GM12878 (cell line): ENCODE data around the gene GPR176. TPM values are rescaled to one million over a fixed set of nuclear protein-coding genes. Genes with fewer than 3 reads are reported as not detected.

Experiments
- ATAC-seq: fragments of 200-7000 bp; cut with Tn5 transposase; 3 replicates; pipeline ENCODE4 v1.9.1; 2020; ENCODE audit warnings: mild to moderate bottlenecking, moderate library complexity
- BruUV-seq: library from RNA; stranded (reverse); fragments of 400-500 nt; replicated peaks from 2 replicates; lab custom pipeline; 2021; lab: Mats Ljungman, UMichigan
- CTCF ChIA-PET: fragments of 300-600 bp; sonication (Branson Sonifier 250); formaldehyde crosslinking; extraction: SDS; loops from one replicate; lab custom pipeline; 2021; ENCODE audit warnings: inconsistent platforms; lab: Yijun Ruan, JAX
- POLR2A ChIA-PET: fragments of 350-600 bp; formaldehyde crosslinking; extraction: SDS; loops from one replicate; lab custom pipeline; 2021; ENCODE audit warnings: inconsistent platforms; lab: Charles Lee
- RAD21 ChIA-PET: fragments of 300-600 bp; sonication (Branson Sonifier 250); formaldehyde crosslinking; loops from one replicate; lab custom pipeline; 2023; ENCODE audit warnings: antibody characterized with exemption; ENCODE audit not compliant: unreplicated experiment; lab: Charles Lee
- SMC1A ChIA-PET: fragments of 300-600 bp; sonication (Branson Sonifier 250); formaldehyde crosslinking; loops from one replicate; lab custom pipeline; 2023; ENCODE audit not compliant: unreplicated experiment, uncharacterized antibody; lab: Charles Lee
- DNase-seq: peaks from one replicate; pipeline ENCODE4 v3.0.0-alpha.2; 2011; ENCODE audit warnings: low read depth, low spot score
- FAIRE-seq: peaks from 3 replicates; lab custom pipeline; 2011; peaks lifted over from hg19 to GRCh38; lab: Jason Lieb, UNC
- H2AFZ ChIP-seq: 2 replicates; pipeline ENCODE4 v1.6.0; 2011; ENCODE audit warnings: low read depth, low read length, control low read depth; ENCODE audit not compliant: control insufficient read depth
- H3K27ac ChIP-seq: 2 replicates; pipeline ENCODE4 v1.5.1; 2011; ENCODE audit warnings: control low read depth; ENCODE audit not compliant: control insufficient read depth, insufficient read depth
- H3K27me3 ChIP-seq, 2 experiments: replicated peaks in 1 of 2; 2 replicates each; pipeline versions ENCODE4 v1.6.0 to v1.6.1; 2011; ENCODE audit warnings: low read length in 1 of 2; ENCODE audit not compliant: control insufficient read depth in 2 of 2, insufficient read depth in 2 of 2
- H3K36me3 ChIP-seq, 2 experiments: 2 replicates each; pipeline ENCODE4 v1.5.1; 2011; ENCODE audit warnings: low read length in 1 of 2; ENCODE audit not compliant: control insufficient read depth in 2 of 2, insufficient read depth in 2 of 2
- H3K4me1 ChIP-seq: 2 replicates; pipeline ENCODE4 v1.6.1; 2011; ENCODE audit warnings: mild to moderate bottlenecking, low read length, moderate library complexity, mixed read lengths; ENCODE audit not compliant: control insufficient read depth, insufficient read depth
- H3K4me2 ChIP-seq: 2 replicates; pipeline ENCODE4 v1.6.0; 2011; ENCODE audit warnings: control low read depth; ENCODE audit not compliant: control insufficient read depth, insufficient read depth
- H3K4me3 ChIP-seq: fragments of 200-600 bp; sonication (generic); 2 replicates; pipeline ENCODE4 v1.5.1; 2016
- H3K79me2 ChIP-seq: 2 replicates; pipeline ENCODE4 v1.6.0; 2011; ENCODE audit warnings: low read length; ENCODE audit not compliant: control insufficient read depth, insufficient read depth
- H3K9ac ChIP-seq: 2 replicates; pipeline ENCODE4 v1.8.0; 2011; ENCODE audit warnings: low read length, control low read depth, mixed read lengths; ENCODE audit not compliant: control insufficient read depth, insufficient read depth
- H3K9me3 ChIP-seq: replicated peaks from 3 replicates; pipeline ENCODE4 v1.5.1; 2011; ENCODE audit warnings: mild to moderate bottlenecking, low read length; ENCODE audit not compliant: control insufficient read depth, insufficient read depth
- H4K20me1 ChIP-seq: 2 replicates; pipeline ENCODE4 v1.6.0; 2011; ENCODE audit not compliant: control insufficient read depth, insufficient read depth
- BCL11A ChIP-seq: IDR thresholded peaks from 2 replicates; pipeline ENCODE4 v1.6.1; 2011; ENCODE audit warnings: low read depth, low read length
- CREM ChIP-seq: IDR thresholded peaks from 2 replicates; pipeline ENCODE4 v1.6.1; 2014; ENCODE audit warnings: antibody characterized with exemption, low read depth
- ELK1 ChIP-seq: IDR thresholded peaks from 2 replicates; pipeline ENCODE4 v1.6.1; 2012; ENCODE audit warnings: low read depth, low read length, improper control_type of control experiment
- GABPA ChIP-seq: IDR thresholded peaks from 2 replicates; pipeline ENCODE4 v1.6.1; 2014; ENCODE audit warnings: antibody characterized with exemption, low read depth, mild to moderate bottlenecking, inconsistent platforms
- MAX ChIP-seq: IDR thresholded peaks from 2 replicates; pipeline ENCODE4 v1.6.1; 2012; ENCODE audit warnings: low read depth, low read length, improper control_type of control experiment
- MLLT1 ChIP-seq: fragments of 450-650 bp; IDR thresholded peaks from 2 replicates; pipeline ENCODE4 v1.6.1; 2016; ENCODE audit warnings: mild to moderate bottlenecking
- NFIC ChIP-seq: IDR thresholded peaks from 2 replicates; pipeline ENCODE4 v1.6.1; 2012; ENCODE audit warnings: low read depth, mild to moderate bottlenecking, inconsistent platforms, low read length, moderate library complexity
- RAD51 ChIP-seq: fragments of 450-650 bp; IDR thresholded peaks from 2 replicates; pipeline ENCODE4 v1.6.1; 2016; ENCODE audit warnings: moderate library complexity, mild to moderate bottlenecking, inconsistent platforms
- RELA ChIP-seq: fragments of 450-650 bp; IDR thresholded peaks from 2 replicates; pipeline ENCODE4 v1.8.0; 2014; ENCODE audit warnings: borderline replicate concordance; ENCODE audit not compliant: partially characterized antibody
- SIX5 ChIP-seq: IDR thresholded peaks from 2 replicates; pipeline ENCODE4 v1.6.1; 2011; ENCODE audit warnings: mild to moderate bottlenecking, low read depth, low read length, moderate library complexity; ENCODE audit not compliant: severe bottlenecking
- SPI1 ChIP-seq: IDR thresholded peaks from 2 replicates; pipeline ENCODE4 v1.6.1; 2011; ENCODE audit warnings: low read depth, mild to moderate bottlenecking, low read length, moderate library complexity, borderline replicate concordance; ENCODE audit not compliant: insufficient read depth
- SREBF1 ChIP-seq: IDR thresholded peaks from 2 replicates; pipeline ENCODE4 v1.6.1; 2012; ENCODE audit warnings: mild to moderate bottlenecking, low read length
- WRNIP1 ChIP-seq: IDR thresholded peaks from 2 replicates; pipeline ENCODE4 v1.6.1; 2011; ENCODE audit warnings: low read depth, low read length, improper control_type of control experiment, borderline replicate concordance
- WGBS: methylation state at CpG from one replicate; pipeline ENCODE4 v1.1.6; 2016; ENCODE audit warnings: low lambda C conversion rate; ENCODE audit not compliant: insufficient replicate concordance, insufficient coverage; ENCODE audit errors: missing lambda C conversion rate; 5-methylcytosine and 5-hydroxymethylcytosine counted together
- in situ Hi-C: fragments of 300-500 bp; cut with MboI; formaldehyde crosslinking; loops from 9 replicates; pipeline ENCODE4 v1.14.3; 2018; ENCODE audit warnings: mixed read lengths
- intact Hi-C: fragments of 100-400 bp; cut with micrococcal nuclease; formaldehyde crosslinking; loops from one replicate; pipeline ENCODE4 v1.14.2; 2022; ENCODE audit not compliant: unreplicated experiment
- polyA plus RNA-seq, 11 experiments: library from polyadenylated mRNA; depleted of rRNA in 4 of 11; unstranded in 6 of 11; stranded (reverse) in 5 of 11; fragments of >200 nt; fragmentation: Nextera tagmentation in 4 of 11; fragmentation: Illumina TruSeq in 1 of 11; extraction: Ambion mirVana in 4 of 11; extraction: Trizol in 1 of 11; gene quantifications; 1 replicate in 1 of 11; 2 replicates in 10 of 11; pipeline versions ENCODE4 v1.2.1 to v1.2.3, GENCODE V29; 2011 to 2016; ENCODE audit warnings: inconsistent platforms in 2 of 11, missing spikeins in 2 of 11, low read depth in 1 of 11
- total RNA-seq, 4 experiments: library from RNA; depleted of rRNA in 3 of 4; stranded (reverse); fragments of >200 nt in 3 of 4; fragmentation: Illumina TruSeq in 1 of 4; extraction: Trizol in 1 of 4; gene quantifications; 2 replicates each; pipeline versions ENCODE4 v1.2.1 to v1.2.3, GENCODE V29; 2013 to 2021

GPR176 gene
- total and polyA plus RNA-seq, 10 of the 15 experiments (the other 5 are each of a cell fraction or from before 2014, with no cell fraction given), result 0.02 to 0.33 (median 0.16) TPM; not detected in 4

GRCh38 chr15:39792025-39792843 lies 127.8 kb downstream of the GPR176 start:
- no peak for ATAC-seq
- in situ Hi-C loops, result no loop called here
- no peak overlapping the region for H3K4me2 ChIP-seq

More at GRCh38 chr15:39792025-39792843, 127.8 kb downstream of the GPR176 start:
- TF ChIP-seq ELK1 (no peak), MAX (no peak), MLLT1 (no peak), SPI1 (no peak), BCL11A (no peak), RELA (no peak), WRNIP1 (no peak), SIX5 (no peak), SREBF1 (no peak), RAD51 (no peak), CREM (no peak), NFIC (no peak), GABPA (no peak)
- TF ChIP-seq, all 136 proteins: peak for 0
- RAD21 ChIA-PET, result no interaction called here
- Histone ChIP-seq H3K36me3 (no peaks in the 10 kb centered on the region), H3K27ac (no peak overlapping the region), H2AFZ (no peak overlapping the region), H3K4me1 (peaks cover 12% of the 10 kb centered on the region), H3K4me3 (no peak overlapping the region), H3K79me2 (no peaks in the 10 kb centered on the region), H4K20me1 (no peaks in the 10 kb centered on the region), H3K27me3 (no peaks in the 10 kb centered on the region), H3K9me3 (no peaks in the 10 kb centered on the region), H3K9ac (no peak overlapping the region)
- POLR2A ChIA-PET, result no interaction called here
- FAIRE-seq (no peak), DNase-seq (no peak)
- intact Hi-C loops, result no loop called here
- BruUV-seq, result no TSS peak
- SMC1A ChIA-PET, result no interaction called here
- 79% methylated on average over 5 of the region's 5 CpGs for WGBS
- CTCF ChIA-PET, result interaction anchor here (0.6 kb wide), 1 partner anchor 33 kb away, joined by 4 read pairs; no protein-coding TSS in a partner anchor
